ENCODE data around the gene SYT12.

DNA sequence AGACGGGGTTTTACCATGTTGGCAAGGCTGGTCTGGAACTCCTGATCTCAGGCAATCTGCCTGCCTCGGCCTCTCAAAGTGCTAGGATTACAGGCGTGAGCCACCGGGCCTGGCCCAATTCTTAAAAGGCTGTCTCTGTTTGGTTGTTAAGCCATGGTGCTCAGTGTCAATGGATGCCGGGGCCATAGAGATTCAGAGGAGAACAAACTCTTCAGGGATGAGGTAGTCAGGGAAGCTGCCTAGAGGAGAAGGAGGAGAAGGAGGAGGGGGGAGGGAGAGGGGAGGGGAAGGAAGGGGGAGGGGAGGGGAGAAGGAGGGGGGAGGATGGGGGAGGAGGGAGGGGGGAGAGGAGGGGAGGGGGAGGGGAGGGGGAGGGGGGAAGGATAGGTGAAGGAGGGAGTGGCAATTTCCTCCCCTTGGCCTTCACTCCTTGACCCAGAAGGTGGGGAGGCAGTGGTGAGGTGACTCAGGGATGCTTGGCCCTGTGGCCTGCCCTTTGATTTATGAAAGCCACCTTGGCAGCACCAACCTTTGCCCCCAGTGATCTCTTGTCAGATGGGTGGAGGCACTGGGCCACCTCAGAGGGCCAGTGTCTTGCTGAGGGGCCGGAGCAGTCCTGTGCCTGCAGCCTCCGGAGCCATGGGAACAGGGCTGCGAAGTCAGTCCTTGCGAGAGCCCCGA, 48.1 kb upstream of the SYT12 start, which contains the start of gene C11orf86:
- no peak for TF ChIP-seq CTCF (IDR thresholded peaks at IDR 0.05)
- no peak for TF ChIP-seq EP300 (IDR thresholded peaks at IDR 0.05)

Measured in gastroesophageal sphincter (tissue), 3 donors.